MM.1S (cell line): ENCODE data around the gene LDLRAP1.

Experiments used
- DNase-seq: peaks from one replicate; pipeline ENCODE4 v3.0.0-alpha.2; 2015
- H2AFZ ChIP-seq: fragments of 300-600 bp; sonication (generic); 2 replicates; pipeline ENCODE4 v1.6.0; 2016; ENCODE audit warnings: antibody characterized with exemption, low read length
- H3F3A ChIP-seq: fragments of 300-600 bp; sonication (generic); 2 replicates; pipeline ENCODE4 v1.6.1; 2016; ENCODE audit warnings: mild to moderate bottlenecking, antibody characterized with exemption, low read length, moderate library complexity, mixed read lengths; ENCODE audit not compliant: insufficient read depth
- H3K27ac ChIP-seq: fragments of 300-600 bp; sonication (generic); 2 replicates; pipeline ENCODE4 v1.5.1; 2016; ENCODE audit warnings: mild to moderate bottlenecking, low read length
- H3K27me3 ChIP-seq: fragments of 300-600 bp; sonication (generic); replicated peaks from 2 replicates; pipeline ENCODE4 v1.6.0; 2016; ENCODE audit warnings: low read length; ENCODE audit not compliant: insufficient read depth
- H3K36me3 ChIP-seq: fragments of 300-600 bp; sonication (generic); replicated peaks from 2 replicates; pipeline ENCODE4 v1.6.1; 2016; ENCODE audit warnings: mild to moderate bottlenecking, low read length, mixed read lengths; ENCODE audit not compliant: insufficient read depth
- H3K4me1 ChIP-seq: fragments of 300-600 bp; sonication (generic); 2 replicates; pipeline ENCODE4 v1.6.1; 2016; ENCODE audit warnings: low read length, mixed read lengths
- H3K4me2 ChIP-seq: fragments of 300-600 bp; sonication (generic); 2 replicates; pipeline ENCODE4 v1.6.0; 2016; ENCODE audit warnings: low read depth, low read length
- H3K4me3 ChIP-seq: fragments of 300-600 bp; sonication (generic); 2 replicates; pipeline ENCODE4 v1.5.1; 2016; ENCODE audit warnings: low read length, mixed read lengths
- H3K79me2 ChIP-seq: fragments of 300-600 bp; sonication (generic); 2 replicates; pipeline ENCODE4 v1.6.1; 2016; ENCODE audit warnings: mixed run types, low read length, mixed read lengths
- H3K9ac ChIP-seq: fragments of 300-600 bp; sonication (generic); 2 replicates; pipeline ENCODE4 v1.6.1; 2016; ENCODE audit warnings: low read length, mixed read lengths
- H3K9me2 ChIP-seq: fragments of 300-600 bp; sonication (generic); replicated peaks from 2 replicates; pipeline ENCODE4 v1.6.1; 2016; ENCODE audit warnings: mild to moderate bottlenecking, low read length, mixed read lengths; ENCODE audit not compliant: insufficient read depth
- H3K9me3 ChIP-seq: fragments of 300-600 bp; sonication (generic); replicated peaks from 2 replicates; pipeline ENCODE4 v1.6.1; 2016; ENCODE audit warnings: mild to moderate bottlenecking, low read length, mixed read lengths; ENCODE audit not compliant: insufficient read depth
- H4K20me1 ChIP-seq: fragments of 300-600 bp; sonication (generic); 2 replicates; pipeline ENCODE4 v1.6.1; 2016; ENCODE audit warnings: mild to moderate bottlenecking, low read length, moderate library complexity, mixed read lengths; ENCODE audit not compliant: insufficient read depth
- EZH2 ChIP-seq: fragments of 300-600 bp; sonication (generic); optimal IDR thresholded peaks from 2 replicates; pipeline ENCODE3; 2017; ENCODE audit warnings: low read depth, mild to moderate bottlenecking, antibody characterized with exemption, low read length, mixed read lengths
- EZH2phosphoT487 ChIP-seq: fragments of 300-600 bp; sonication (generic); IDR thresholded peaks from 2 replicates; pipeline ENCODE4 v1.6.1; 2018; ENCODE audit warnings: antibody characterized with exemption, low read length
- TF ChIP-seq, protein P1 (sequence below): fragments of 300-600 bp; sonication (generic); IDR thresholded peaks from 2 replicates; pipeline ENCODE4 v1.5.1; 2016; ENCODE audit warnings: antibody characterized with exemption, low read length, mixed read lengths

LDLRAP1 gene

GRCh38 chr1:25566176-25566729 is 22.8 kb downstream of the LDLRAP1 start:
- Histone ChIP-seq H3F3A (peaks cover 26% of the 10 kb centered on the region), H3K4me2 (no peak overlapping the region), H3K9me2 (no peaks in the 10 kb centered on the region), H3K27me3 (no peaks in the 10 kb centered on the region), H3K9ac (no peak overlapping the region), H2AFZ (no peak overlapping the region), H3K4me1 (peaks cover 34% of the 10 kb centered on the region), H3K9me3 (no peaks in the 10 kb centered on the region), H3K27ac (no peak overlapping the region), H4K20me1 (no peaks in the 10 kb centered on the region), H3K36me3 (peaks cover 16% of the 10 kb centered on the region), H3K79me2 (peaks cover 22% of the 10 kb centered on the region), H3K4me3 (no peak overlapping the region)
- TF ChIP-seq, protein P1, sequence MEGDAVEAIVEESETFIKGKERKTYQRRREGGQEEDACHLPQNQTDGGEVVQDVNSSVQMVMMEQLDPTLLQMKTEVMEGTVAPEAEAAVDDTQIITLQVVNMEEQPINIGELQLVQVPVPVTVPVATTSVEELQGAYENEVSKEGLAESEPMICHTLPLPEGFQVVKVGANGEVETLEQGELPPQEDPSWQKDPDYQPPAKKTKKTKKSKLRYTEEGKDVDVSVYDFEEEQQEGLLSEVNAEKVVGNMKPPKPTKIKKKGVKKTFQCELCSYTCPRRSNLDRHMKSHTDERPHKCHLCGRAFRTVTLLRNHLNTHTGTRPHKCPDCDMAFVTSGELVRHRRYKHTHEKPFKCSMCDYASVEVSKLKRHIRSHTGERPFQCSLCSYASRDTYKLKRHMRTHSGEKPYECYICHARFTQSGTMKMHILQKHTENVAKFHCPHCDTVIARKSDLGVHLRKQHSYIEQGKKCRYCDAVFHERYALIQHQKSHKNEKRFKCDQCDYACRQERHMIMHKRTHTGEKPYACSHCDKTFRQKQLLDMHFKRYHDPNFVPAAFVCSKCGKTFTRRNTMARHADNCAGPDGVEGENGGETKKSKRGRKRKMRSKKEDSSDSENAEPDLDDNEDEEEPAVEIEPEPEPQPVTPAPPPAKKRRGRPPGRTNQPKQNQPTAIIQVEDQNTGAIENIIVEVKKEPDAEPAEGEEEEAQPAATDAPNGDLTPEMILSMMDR: no peak
- no peak for TF ChIP-seq EZH2
- DNase-seq: no peak

GRCh38 chr1:25566730-25567341 is 23.4 kb downstream of the LDLRAP1 start:
- DNase-seq: no peak
- Histone ChIP-seq H3K9ac (no peak overlapping the region), H3K4me2 (no peak overlapping the region)

GRCh38 chr1:25567710-25568089 is 24.3 kb downstream of the LDLRAP1 start:
- H3K4me1 ChIP-seq: peaks cover 20% of the 10 kb centered on the region
- no peak for DNase-seq
- no peak overlapping the region for H3K9ac ChIP-seq

More at GRCh38 chr1:25566730-25567341, 23.4 kb downstream of the LDLRAP1 start:
- H2AFZ ChIP-seq: no peak overlapping the region
- H3K4me3 ChIP-seq: no peak overlapping the region
- H3K27me3 ChIP-seq: no peaks in the 10 kb centered on the region
- no peak overlapping the region for H3K27ac ChIP-seq
- H4K20me1 ChIP-seq: no peaks in the 10 kb centered on the region; the same call in 1 of the 2 replicates
- H3K79me2 ChIP-seq: peaks cover 19% of the 10 kb centered on the region
- H3K4me1 ChIP-seq: peaks cover 28% of the 10 kb centered on the region
- TF ChIP-seq, protein P1: no peak
- TF ChIP-seq EZH2phosphoT487 (no peak), EZH2 (no peak)
- H3K9me2 ChIP-seq: no peaks in the 10 kb centered on the region
- H3K36me3 ChIP-seq: peaks cover 16% of the 10 kb centered on the region
- H3F3A ChIP-seq: peaks cover 20% of the 10 kb centered on the region
- H3K9me3 ChIP-seq: no peaks in the 10 kb centered on the region

More at GRCh38 chr1:25567710-25568089, 24.3 kb downstream of the LDLRAP1 start:
- Histone ChIP-seq H4K20me1 (no peaks in the 10 kb centered on the region; the same call in 1 of the 2 replicates), H3K27ac (no peak overlapping the region), H3K9me3 (no peaks in the 10 kb centered on the region), H3K9me2 (no peaks in the 10 kb centered on the region), H3K4me2 (no peak overlapping the region), H3K4me3 (no peak overlapping the region), H3K36me3 (peaks cover 16% of the 10 kb centered on the region), H3K27me3 (no peaks in the 10 kb centered on the region), H2AFZ (no peak overlapping the region), H3F3A (peaks cover 11% of the 10 kb centered on the region), H3K79me2 (peaks cover 19% of the 10 kb centered on the region)
- TF ChIP-seq EZH2phosphoT487 (no peak), EZH2 (no peak)
- TF ChIP-seq, protein P1: no peak
